NCI-H1105 (cell line): Measurements from ENCODE around the gene TM7SF2.
"Not testable (repeated sequence)": the region's sequence is repeated elsewhere in the genome, so short reads cannot be mapped to it uniquely, and the experiment has no call there.

Experiments
- DNase-seq: peaks from one replicate; lab custom pipeline; 2025; lab: John Stamatoyannopoulos, UW

TM7SF2 gene

DNA sequence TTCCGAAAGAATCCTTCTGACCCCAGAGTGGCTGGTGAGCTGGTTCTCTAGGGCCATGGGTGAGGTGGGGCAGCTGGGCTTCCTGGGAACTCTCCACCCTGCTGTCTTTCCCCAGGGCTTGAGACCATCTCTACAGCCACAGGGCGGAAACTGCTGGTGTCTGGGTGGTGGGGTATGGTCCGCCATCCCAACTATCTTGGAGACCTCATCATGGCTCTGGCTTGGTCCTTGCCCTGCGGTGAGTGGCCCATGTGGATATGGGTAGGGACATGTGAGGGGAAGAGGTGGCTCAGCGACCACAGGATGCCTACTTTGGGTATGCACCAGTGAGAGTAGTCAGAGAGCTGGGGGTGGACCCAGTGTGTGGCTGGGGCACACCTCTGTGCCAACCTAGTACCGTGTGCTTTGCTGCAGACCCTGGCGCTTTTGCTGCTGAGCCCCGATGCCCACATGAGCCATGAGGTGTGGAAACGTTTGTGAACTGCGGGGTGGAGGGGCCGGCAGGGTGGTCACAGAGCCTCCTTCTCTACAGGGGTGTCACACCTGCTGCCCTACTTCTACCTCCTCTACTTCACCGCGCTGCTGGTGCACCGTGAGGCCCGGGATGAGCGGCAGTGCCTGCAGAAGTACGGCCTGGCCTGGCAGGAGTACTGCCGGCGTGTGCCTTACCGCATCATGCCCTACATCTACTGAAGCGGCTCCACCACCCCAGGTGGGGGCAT lies 3.9 kb downstream of the TM7SF2 start:
- DNase-seq, result no peak

DNA sequence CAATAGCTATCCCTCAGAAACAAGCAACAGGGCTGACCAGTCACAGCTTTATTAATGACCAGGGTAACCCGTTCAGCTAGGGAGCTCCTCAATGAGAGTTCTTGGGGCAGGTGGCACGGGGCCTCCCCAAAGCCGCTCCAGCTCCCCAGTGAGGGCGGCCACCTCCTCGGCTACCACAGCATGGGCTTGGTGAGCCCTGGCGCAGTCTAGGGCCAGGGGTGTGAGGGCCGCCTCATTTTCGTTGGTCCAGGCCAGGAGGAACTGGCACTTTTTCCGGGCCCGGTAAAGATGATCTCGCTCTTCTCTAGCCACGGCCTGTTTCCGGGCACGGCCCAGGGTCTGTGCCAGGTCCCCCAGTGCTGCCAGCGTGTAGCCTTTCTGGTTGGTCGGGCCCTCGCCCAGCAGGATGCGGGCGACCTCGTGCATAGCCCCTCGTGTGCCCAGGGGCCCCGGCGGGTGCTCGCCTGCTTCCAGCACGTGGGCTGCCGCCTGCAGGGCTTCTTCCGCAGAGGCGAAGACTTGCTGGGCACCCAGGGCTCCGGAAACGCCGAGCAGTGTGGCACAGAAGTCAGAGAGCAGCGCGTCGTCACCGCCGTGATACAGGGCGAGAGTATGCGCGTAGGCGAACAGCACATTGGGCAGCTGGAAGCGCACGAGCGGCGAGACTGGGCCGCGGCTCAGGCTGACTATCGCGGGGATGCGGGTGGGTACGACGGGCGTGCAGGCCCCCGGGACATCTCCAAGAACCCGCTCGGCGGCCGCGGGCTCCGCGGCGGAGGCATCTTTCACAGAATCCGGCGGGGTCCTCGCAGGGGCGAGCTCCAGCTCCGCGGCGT lies 4.9 kb downstream of the TM7SF2 start:
- peak; percentile 6 for DNase-seq

DNA sequence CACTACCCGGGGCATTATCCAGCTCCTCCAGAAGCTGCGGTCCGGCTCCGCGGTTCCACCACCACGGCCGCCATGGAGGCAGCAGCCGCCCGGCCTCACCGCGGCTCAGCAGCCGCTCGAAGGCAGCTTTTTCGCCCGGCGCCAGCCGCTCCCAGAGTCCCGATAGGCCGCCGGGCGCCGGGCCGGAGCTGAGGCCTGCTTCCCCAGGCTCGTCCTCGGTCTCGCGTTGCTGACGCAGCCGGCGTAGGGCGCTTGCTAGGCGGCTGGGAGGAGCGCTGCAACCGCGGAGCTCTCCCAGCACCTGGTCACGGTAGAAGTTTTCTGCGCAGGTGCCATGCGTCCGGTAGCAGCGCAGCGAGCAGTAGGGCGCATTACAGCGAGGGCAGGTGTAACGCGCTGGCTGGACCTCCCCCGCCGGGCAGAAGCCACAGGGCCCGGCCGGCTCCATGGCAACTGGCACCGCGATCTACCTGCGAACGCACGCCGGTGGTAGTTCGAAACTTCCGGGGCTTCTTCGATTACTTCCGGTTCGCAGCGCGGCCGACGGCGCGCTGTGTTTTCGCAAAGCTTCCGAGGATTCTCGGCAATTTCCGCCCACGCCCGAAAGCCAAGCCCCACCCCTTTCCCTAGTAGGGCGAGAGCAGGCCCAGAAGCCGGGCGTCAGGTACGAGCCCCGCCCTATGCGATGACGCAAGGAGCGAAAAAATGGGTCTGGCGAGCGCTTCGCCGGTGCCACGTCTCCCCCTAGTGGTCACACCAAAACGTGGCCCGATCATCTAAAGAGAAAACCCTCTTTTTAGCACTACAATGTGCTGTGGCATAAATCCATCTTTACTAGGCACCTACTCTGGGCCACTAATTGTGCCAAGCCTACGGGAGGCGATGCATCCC lies 5.8 kb downstream of the TM7SF2 start, which contains the start of gene ZNHIT2:
Gene ZNHIT2, minus strand, starts transcription at position 496 of the 891 bp plus-strand sequence. Its CDS starts 48 bp downstream, at position 448.
- peak; percentile 100 for DNase-seq

DNA sequence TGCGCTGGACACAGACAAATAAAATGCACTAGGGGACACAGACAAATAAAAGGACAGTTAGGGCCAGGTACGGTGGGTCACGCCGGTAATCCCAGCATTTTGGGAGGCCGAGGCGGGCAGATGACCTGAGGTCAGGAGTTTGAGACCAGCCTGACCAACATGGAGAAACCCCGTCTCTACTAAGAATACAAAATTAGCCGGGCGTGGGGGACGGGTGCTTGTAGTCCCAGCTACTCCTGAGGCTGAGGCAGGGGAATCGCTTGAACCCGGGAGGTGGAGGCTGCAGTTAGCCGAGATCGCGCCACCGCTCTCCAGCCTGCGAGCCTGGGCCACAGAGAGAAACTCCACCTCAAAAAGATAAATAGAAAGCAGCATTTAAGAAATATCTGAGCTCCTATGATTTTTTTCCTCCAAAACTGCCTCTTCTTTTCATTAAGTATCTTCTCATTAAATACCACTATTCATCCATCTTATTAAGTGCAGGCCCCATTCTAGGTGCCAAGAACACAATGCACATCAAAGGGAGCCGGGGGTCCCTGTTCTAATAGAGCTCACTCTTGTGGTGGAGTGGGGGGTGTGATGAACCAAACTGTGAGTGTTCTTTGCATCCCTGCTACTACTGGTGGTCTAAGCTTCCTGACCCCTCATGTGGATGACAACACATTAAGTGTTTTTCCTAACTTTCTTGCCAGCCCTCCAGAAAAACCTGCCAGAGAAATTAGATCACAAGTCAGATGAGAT lies 6.6 kb downstream of the TM7SF2 start:
- no peak for DNase-seq

DNA sequence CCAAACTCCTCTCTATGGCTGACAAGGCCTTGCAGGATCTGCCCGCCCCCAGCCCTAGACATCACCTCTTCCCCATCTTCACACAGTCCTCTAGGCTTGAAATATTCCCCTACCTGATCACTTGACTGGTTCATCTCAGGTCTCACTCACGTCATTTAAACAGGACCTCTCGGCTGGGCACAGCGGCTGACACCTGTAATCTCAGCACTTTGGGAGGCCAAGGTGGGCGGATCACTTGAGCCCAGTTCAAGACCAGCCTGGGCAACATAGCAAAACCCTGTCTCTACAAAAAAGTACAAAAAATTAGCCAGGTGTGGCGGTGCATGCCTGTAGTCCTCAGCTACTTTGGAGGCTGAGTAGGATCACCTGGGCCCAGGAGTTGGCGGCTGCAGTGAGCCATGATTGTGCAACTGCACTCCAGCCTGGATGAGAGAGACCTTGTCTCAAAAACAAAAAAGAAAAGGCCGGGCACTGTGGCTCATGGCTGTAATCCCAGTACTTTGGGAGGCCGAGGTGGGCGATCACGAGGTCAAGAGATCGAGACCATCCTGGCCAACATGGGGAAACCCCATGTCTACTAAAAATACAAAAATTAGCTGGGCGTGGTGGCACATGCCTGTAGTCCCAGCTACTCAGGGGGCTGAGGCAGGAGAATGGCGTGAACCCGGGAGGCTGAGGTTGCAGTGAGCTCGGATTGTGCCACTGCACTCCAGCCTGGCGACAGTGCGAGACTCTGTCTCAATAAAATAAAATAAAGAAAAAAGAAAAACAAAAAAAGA lies 7.4 kb downstream of the TM7SF2 start:
- DNase-seq, result not testable (repeated sequence)

DNA sequence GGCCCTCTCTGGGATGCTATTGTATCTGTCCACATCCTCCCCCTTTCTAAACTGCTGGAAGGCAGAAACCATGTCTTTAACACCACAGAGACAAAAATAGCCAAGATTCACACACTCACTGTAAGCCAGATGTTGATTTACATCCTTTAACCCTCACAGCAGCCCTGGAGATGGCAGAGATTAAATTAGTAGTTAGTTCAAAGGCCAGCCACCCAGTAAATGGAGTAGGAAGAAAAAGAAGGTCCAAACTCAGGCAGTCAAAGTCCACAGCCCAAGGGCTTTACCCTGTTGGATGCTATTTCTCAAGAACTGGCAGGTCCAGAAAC lies 8.0 kb downstream of the TM7SF2 start:
- no peak for DNase-seq

DNA sequence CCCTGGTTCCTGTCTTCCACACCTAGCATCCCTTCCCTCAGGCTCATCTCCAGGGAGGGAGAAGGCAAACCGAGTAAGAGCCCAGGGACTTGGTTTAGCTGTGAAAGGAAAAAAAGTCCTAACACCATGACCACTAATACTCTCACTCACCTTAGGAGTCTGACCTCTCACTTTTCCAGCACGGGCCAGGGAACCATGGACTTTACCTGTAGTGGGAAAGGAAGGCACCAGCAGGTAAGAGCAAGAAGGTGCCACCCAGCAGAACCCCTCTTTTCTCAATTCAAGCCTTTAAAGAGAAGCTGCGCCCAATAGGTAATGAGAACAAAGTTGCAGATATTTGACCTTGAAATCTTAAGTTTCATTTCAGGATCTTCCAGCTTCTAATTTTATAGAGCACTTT lies 9.2 kb downstream of the TM7SF2 start:
- DNase-seq, result no peak

DNA sequence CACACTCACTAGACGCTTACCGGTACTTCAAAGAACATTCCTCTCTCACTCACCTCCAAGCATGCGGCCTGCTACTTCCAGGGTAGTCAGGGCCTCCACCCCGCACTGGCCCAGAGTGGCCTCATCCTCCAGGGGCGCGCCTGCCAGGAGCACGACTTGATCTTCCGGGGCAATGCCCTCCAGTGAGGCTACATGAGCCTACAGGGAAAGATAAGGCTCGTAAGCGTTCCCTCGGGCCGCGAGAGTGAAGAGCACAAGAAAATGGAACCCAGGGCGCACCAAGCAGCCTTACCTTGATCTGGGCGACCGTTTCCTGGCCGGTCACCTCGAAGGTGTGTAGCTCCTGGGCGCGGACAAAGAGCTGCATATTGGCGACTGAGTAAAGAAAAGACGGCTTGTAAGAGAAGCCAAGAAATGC lies 9.8 kb downstream of the TM7SF2 start:
- DNase-seq, result no peak

DNA sequence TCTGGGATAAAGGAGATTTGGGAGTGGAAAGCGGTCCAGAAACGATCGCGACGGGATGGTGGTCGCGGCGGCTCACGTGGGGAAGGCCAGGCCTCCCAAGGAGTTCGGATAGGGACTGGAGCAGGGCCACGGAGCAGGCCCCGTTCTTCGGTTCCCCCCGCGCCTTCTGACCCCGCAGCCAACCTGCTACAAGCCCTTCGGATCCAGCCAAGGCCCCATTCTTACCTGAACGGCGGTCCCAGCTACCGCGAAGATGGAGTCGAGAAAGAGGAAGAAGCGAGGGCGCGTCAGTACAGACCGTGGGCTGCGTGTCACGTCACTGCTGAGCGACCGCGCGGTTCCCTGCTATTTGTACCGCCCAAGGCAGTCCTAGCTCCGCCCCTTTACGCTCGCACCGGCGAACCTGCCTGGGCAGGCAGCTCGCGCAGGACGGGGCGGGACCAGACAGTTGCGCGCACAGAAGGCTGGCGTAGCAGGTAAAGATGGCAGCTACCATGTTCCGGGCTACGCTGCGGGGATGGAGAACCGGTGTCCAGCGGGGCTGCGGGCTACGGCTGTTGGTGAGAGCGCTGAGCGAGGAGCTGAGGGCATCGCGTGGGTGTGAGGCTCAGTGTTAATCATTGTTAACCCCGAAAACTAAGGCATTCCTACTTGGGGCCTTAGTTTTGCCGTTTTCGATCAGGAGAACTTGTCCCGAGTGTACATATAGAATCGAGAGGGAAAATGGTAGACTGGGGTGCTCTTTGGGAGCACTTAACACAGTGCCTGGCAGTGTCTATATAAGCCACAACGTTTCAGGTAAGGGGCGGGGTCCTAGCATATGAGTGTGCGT lies 10.4 kb downstream of the TM7SF2 start, which contains the start of the genes FAU and MRPL49:
Gene FAU, minus strand, starts transcription at position 270 of the 832 bp plus-strand sequence. CDS start 321 bp downstream, outside the sequence.
Gene MRPL49, plus strand, starts transcription at position 457 of the 832 bp plus-strand sequence. Its CDS starts 26 bp downstream, at position 483.
- DNase-seq, result peak; percentile 99

DNA sequence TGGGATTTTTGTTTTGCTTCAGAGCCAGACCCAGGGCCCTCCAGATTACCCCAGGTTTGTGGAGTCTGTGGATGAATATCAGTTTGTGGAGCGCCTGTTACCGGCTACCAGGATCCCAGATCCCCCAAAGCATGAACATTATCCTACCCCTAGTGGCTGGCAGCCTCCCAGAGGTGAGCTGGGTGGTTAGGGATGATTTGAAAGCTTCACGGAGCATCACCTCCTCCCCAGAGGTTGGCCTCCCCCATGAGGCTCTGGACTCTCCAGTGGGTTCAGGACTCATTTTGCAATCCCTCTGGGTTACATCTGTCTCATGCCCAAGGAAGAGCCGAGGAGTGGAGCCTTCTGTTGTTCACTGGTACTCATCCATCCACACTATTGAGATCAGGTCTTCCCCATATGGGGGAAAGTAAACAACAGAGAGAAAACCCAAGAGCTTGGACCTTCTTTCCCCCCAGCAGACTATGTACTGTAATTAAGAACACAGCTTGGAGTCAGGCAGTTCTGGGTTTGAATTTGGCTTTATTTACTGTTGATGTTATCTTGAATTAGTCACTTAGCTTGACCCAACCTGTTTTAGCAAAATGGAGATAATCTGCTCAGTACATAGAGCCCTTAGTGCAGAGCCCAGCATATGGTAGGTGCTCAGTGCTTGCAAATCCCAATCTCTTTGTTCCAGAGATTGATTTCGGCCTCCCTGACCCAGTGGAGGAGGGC lies 13.0 kb downstream of the TM7SF2 start:
- no peak for DNase-seq

DNA sequence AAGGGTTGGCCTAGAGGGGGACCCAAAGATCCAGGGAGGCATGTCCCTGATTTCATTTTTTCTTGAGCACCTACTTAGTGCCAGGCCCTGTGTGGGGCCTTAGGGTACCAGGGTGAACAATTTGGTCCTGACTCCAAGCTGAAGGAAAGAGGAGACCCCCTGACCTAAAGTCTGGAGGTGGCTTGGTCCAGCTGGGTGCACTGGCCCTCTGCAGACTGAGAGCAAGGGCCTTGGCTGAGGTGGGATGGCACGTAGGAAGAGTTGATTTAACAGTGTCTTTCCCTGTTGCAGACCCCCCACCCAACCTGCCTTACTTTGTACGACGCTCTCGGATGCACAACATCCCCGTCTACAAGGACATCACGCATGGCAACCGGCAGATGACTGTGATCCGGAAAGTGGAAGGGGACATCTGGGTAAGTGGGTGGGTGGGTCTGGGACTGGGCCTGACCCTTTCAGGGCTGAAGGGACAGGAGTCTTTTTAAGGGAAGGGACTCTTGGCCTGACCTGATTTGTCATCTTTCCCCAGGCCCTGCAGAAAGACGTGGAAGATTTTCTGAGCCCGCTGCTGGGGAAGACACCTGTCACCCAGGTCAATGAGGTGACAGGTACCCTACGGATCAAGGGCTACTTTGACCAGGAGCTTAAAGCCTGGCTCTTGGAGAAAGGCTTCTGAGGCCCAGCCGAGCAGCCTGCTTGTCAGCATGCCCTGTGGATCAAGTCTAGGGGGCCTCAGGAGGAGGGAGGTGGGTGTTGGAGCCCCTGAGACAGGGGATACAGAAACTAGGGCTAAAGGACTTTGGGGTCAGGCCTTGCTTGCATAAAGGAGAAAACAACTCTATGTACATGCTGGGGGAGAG lies 13.8 kb downstream of the TM7SF2 start:
- no peak for DNase-seq

DNA sequence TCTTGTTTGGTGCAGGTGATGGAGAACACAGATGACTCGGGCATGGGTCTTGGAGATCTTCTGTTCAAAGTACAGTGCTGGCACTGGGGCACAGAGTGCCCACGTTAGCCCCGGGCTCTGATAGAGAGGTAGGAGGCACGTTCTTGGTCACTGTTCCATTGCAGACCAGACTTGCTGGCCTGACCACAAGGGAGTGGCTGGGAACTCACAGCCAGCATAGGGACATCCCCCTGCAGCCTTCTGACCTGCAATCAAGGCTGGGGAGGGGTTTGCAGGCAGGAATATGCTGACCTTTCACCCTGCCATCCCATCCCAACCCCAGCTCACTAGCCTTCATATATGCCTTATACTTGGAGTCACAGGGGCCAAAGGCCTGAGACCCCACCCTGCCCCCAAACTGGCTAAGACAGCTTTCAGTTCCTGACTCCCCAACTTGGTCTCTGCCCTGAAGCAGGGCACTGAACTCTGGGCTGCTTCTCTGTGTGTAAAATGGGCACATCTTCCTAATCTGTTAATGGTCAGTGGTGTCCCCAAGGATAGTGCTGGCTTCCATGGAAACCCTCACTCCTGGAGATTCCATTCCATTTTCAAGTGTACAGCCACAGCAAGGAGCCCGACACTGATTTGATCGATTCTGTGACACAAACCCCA lies 15.1 kb downstream of the TM7SF2 start:
- no peak for DNase-seq

DNA sequence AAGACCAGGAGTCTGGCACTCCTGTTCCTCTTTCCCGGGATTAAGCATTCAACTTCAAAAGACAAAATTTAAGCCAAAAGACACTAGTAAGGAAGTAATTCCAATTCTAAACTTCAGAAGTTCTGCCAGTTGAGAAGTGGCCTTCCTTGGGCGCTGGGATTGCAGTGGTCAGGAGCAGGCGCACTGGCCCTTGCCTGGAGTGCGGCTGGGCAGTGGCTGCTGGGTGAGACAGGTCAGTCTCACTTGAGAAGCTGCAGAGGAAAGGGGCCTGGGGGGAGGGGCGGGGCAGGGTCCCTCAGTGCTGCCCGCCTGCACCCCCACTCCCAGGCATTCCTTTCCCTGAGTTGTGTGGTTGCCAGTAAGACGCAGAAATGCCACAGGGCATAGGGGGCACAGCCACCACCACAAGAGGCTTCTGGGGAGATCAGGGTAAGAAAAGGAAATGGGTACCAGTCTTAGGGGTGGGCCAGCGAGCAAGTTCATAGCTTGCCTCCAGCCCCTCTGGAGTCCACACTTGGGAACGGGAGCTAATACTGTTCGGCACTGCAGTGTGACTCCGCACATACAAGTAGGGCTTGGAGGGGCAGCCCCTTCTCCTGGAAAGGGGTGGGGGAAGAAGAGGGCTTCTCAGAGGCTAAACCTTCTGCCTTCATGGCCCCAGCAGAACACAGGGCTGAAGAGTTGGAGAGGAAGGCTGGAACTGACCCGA lies 16.0 kb downstream of the TM7SF2 start:
- DNase-seq, result no peak

DNA sequence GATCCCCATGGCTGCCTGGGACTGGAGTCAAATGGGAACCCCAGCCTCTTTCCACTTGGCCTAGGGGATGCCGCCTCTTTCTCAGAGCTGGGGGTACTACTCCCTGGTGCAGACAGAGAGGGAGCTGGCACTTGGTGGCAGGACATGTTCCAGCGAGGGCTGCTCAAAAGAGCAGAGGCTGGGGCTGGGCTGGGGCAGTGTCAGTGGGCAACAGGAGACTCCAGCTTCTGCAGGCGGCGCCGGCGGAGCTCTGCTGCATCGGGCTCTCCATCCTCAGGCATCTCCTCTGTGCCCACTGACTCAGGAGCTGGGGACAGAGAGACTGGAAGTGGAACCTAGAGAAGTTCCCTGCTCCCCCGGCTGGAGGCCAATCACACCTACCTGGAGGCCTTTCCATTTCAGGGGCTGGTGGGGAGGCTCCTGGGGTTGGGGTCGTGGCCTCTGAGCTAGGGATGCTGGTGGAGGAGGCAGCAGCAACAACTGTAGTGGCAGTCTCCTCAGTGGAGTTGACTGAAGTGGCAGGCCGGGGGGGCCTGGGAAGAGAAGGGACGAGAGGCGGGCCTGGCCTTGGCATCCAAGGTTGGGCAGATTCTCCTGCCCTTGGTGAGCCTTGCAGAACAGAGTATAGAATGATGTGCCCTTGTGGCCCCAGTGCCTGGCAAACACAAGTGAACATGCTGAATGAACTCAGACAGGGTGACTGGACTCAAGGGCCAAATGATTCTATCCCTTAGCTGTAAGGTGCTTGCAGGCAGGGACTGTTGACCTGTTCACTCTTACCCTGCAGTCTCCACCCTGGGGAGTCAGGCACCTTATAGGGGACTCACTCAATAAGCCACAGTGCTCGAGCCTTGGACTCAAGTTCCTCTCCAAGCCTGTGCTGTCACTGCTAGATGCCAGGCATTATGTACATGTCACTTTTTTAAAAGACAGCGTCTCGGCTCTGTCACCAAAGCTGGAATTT lies 16.8 kb downstream of the TM7SF2 start:
- DNase-seq, result no peak

DNA sequence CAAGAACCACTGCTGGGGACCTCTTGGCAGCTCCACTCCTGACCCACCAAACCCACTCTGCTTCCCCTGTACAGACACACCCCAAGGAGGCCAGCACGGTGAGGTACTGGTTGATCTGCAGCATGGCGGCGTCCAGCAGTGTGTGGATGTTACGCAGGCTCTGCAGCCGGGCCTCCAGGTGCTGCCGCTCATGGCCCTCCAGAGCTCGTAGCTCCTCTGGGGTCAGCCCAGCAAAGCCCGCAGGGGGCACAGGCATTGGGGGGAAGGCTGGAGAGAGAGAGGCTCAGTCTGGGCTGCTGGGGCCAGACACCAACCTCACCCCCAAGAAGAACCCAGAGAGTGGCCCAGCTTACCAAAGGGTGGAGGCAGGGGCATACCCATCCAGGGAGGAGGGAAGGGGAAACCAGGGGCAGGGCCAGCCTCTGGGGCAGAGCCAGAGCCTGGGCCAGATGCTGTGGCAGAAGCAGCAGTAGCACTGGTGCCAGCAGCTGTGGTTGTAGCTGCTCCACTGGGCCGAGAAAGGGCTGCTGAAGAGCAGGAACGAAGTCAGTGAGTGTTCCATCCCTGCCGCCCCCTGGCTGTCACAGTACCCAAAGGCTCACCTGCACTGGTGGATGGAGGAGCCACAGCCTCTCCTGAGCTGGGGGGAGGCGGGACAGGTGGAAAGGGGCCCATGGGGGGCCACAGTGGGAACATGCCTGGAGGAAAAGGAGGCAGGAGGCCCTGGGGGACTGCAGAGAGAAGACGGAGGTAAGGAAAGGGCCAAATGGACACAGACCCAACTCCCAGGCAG lies 18.2 kb downstream of the TM7SF2 start:
- DNase-seq, result no peak
